Peyer's patch (tissue), 4 donors: Measurements from ENCODE around the gene AGAP1.

Source experiments
- CTCF ChIP-seq, 6 experiments: fragments of 450-650 bp in 4 of 6; fragments of 200-600 bp in 2 of 6; sonication (generic) in 1 of 6; IDR thresholded peaks; one replicate each; pipeline ENCODE4 v1.5.1; 2017 to 2019; ENCODE audit warnings: antibody characterized with exemption in 6 of 6, mild to moderate bottlenecking in 3 of 6, moderate library complexity in 1 of 6
- POLR2A ChIP-seq, 2 donors: fragments of 450-650 bp; IDR thresholded peaks; one replicate each; pipeline ENCODE4 v1.5.1; 2017; ENCODE audit warnings: antibody characterized with exemption in 2 of 2, mild to moderate bottlenecking in 2 of 2, moderate library complexity in 2 of 2

- no peak for TF ChIP-seq CTCF (IDR thresholded peaks at IDR 0.05)
- TF ChIP-seq POLR2A (IDR thresholded peaks at IDR 0.05), result no peak
Measured at GRCh38 chr2:235715601-235716000, 221.8 kb downstream of the AGAP1 start.
